ENCODE results near the gene LHB. TPM values are rescaled to one million over a fixed set of nuclear protein-coding genes. Genes with fewer than 3 reads are reported as not detected.
"Not testable (repeated sequence)": the region's sequence is repeated elsewhere in the genome, so short reads cannot be mapped to it uniquely, and the experiment has no call there.

Gene LHB
- total RNA-seq, 1 donor from 2014 or later, result not detected

DNA sequence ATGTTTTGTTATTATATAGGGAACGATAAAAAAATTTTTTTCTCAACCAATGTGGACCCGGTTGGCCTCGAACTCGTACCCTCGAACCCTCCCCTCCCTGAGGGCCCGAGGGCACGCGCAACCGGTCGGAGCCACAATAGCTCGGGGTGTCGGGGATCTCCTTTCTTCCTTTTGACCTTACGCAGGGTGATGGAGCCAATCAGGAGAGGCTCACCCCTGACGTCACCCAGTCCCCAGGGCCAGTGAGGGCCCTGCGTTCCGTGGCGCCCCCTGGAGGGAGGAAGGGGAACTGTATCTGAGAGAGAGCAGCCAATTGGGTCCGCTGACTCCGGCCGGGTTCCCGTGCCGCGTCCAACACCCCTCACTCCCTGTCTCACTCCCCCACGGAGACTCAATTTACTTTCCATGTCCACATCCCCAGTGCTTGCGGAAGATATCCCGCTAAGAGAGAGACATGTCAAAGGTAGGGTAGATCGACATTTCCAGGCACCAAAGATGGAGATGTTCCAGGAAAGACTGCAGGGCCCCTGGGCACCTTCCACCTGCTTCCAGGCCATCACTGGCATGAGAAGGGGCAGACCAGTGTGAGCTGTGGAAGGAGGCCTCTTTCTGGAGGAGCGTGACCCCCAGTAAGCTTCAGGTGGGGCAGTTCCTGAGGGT, 14.9 kb upstream of the LHB start, which contains the start of gene CGB2:
TSS of gene CGB2 (plus strand) at position 249 of the 660 bp plus-strand sequence. CDS start at position 455, 206 bp downstream.
- not testable (repeated sequence) for H3K27me3 ChIP-seq (ENCODE audit: control insufficient read depth, insufficient read depth, low read length); FAIRE-seq; DNase-seq (ENCODE audit: low read depth); H3K4me3 ChIP-seq (ENCODE audit: low read depth, low read length); H3K36me3 ChIP-seq (ENCODE audit: control insufficient read depth, insufficient read depth, low read length)
- TF ChIP-seq, protein P1, sequence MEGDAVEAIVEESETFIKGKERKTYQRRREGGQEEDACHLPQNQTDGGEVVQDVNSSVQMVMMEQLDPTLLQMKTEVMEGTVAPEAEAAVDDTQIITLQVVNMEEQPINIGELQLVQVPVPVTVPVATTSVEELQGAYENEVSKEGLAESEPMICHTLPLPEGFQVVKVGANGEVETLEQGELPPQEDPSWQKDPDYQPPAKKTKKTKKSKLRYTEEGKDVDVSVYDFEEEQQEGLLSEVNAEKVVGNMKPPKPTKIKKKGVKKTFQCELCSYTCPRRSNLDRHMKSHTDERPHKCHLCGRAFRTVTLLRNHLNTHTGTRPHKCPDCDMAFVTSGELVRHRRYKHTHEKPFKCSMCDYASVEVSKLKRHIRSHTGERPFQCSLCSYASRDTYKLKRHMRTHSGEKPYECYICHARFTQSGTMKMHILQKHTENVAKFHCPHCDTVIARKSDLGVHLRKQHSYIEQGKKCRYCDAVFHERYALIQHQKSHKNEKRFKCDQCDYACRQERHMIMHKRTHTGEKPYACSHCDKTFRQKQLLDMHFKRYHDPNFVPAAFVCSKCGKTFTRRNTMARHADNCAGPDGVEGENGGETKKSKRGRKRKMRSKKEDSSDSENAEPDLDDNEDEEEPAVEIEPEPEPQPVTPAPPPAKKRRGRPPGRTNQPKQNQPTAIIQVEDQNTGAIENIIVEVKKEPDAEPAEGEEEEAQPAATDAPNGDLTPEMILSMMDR (IDR thresholded peaks at IDR 0.05; ENCODE audit: insufficient read depth, low read length, severe bottlenecking), result peak; percentile 24

GRCh38 chr19:49030323-49030722, 13.4 kb upstream of the LHB start:
- not testable (repeated sequence) for DNase-seq (ENCODE audit: low read depth); H3K36me3 ChIP-seq (ENCODE audit: control insufficient read depth, insufficient read depth, low read length); H3K4me3 ChIP-seq (ENCODE audit: low read depth, low read length); FAIRE-seq; H3K27me3 ChIP-seq (ENCODE audit: control insufficient read depth, insufficient read depth, low read length)

GRCh38 chr19:49029749-49030148, 12.9 kb upstream of the LHB start:
- not testable (repeated sequence) for DNase-seq (ENCODE audit: low read depth); H3K4me3 ChIP-seq (ENCODE audit: low read depth, low read length); FAIRE-seq; H3K36me3 ChIP-seq (ENCODE audit: control insufficient read depth, insufficient read depth, low read length); H3K27me3 ChIP-seq (ENCODE audit: control insufficient read depth, insufficient read depth, low read length)

- H3K27me3 ChIP-seq (ENCODE audit: control insufficient read depth, insufficient read depth, low read length); H3K4me3 ChIP-seq (ENCODE audit: low read depth, low read length); H3K36me3 ChIP-seq (ENCODE audit: control insufficient read depth, insufficient read depth, low read length); DNase-seq (ENCODE audit: low read depth); FAIRE-seq: not testable (repeated sequence)
These were observed 11.8 kb upstream of the LHB start for GRCh38 chr19:49028686-49029085.

GRCh38 chr19:49025599-49025998, 8.7 kb upstream of the LHB start:
- H3K27me3 ChIP-seq (ENCODE audit: control insufficient read depth, insufficient read depth, low read length); DNase-seq (ENCODE audit: low read depth); FAIRE-seq: not testable (repeated sequence)

GRCh38 chr19:49025088-49025487, 8.2 kb upstream of the LHB start:
- H3K27me3 ChIP-seq (ENCODE audit: control insufficient read depth, insufficient read depth, low read length); H3K36me3 ChIP-seq (ENCODE audit: control insufficient read depth, insufficient read depth, low read length); H3K4me3 ChIP-seq (ENCODE audit: low read depth, low read length); FAIRE-seq; DNase-seq (ENCODE audit: low read depth): not testable (repeated sequence)

More at GRCh38 chr19:49025599-49025998, 8.7 kb upstream of the LHB start:
- not testable (repeated sequence) for H3K36me3 ChIP-seq (ENCODE audit: control insufficient read depth, insufficient read depth, low read length); H3K4me3 ChIP-seq (ENCODE audit: low read depth, low read length)

GRCh38 chr19:49024233-49024632, 7.3 kb upstream of the LHB start, which contains the start of gene CGB3:
CGB3 (minus strand) TSS chr19:49024333; CDS start chr19:49023971, 362 bp downstream.
- FAIRE-seq, result not testable (repeated sequence)

DNA sequence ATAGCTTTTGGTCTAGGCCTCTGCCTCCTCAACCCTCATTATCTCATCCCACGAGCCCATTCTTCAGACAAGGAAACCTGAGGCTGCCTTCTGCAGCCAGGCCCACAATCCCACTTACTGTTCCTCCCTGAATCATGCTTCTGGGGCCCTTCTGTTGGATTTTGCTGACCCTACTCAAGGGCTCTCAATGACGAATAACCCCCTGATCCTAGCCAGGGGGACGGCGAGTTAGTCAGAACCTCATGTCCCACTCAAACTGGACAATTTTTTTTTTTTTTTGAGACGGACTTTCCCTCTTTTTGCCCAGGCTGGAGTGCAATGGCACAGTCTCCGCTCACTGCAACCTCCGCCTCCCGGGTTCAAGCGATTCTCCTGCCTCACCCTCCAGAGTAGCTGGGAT, 5.2 kb upstream of the LHB start:
- DNase-seq (ENCODE audit: low read depth), result no peak

More at GRCh38 chr19:49024233-49024632, 7.3 kb upstream of the LHB start, which contains the start of gene CGB3:
- DNase-seq (ENCODE audit: low read depth); H3K36me3 ChIP-seq (ENCODE audit: control insufficient read depth, insufficient read depth, low read length); H3K27me3 ChIP-seq (ENCODE audit: control insufficient read depth, insufficient read depth, low read length); H3K4me3 ChIP-seq (ENCODE audit: low read depth, low read length): not testable (repeated sequence)

More for the DNA sequence above, 5.2 kb upstream of the LHB start:
- Histone ChIP-seq H3K27me3 (ENCODE audit: control insufficient read depth, insufficient read depth, low read length) (no peaks in the 10 kb centered on the region), H3K4me3 (ENCODE audit: low read depth, low read length) (no peak overlapping the region), H3K36me3 (ENCODE audit: control insufficient read depth, insufficient read depth, low read length) (no peaks in the 10 kb centered on the region)
- TF ChIP-seq, protein P1 (IDR thresholded peaks at IDR 0.05; ENCODE audit: insufficient read depth, low read length, severe bottlenecking), result no peak
- FAIRE-seq, result no peak

All from bronchial epithelial cell (primary cell).